Measurements from ENCODE around the gene SMIM13.

SMIM13 gene

GRCh38 chr6:11120271-11121005, 26.8 kb downstream of the SMIM13 start:
- DNase-seq: no peak
- peaks cover 40% of the 10 kb centered on the region for H3K36me3 ChIP-seq
- TF ChIP-seq CTCF (IDR thresholded peaks at IDR 0.05; ENCODE audit: low read depth, low read length): no peak
- H3K27ac ChIP-seq: no peak overlapping the region
- H3K4me3 ChIP-seq (ENCODE audit: low read depth, low read length): no peak overlapping the region
- H3K27me3 ChIP-seq (ENCODE audit: insufficient read depth, low read depth, severe bottlenecking): no peaks in the 10 kb centered on the region
- no peaks in the 10 kb centered on the region for H3K9me3 ChIP-seq (ENCODE audit: severe bottlenecking)

- no peak overlapping the region for H3K27ac ChIP-seq
- peaks cover 53% of the 10 kb centered on the region for H3K36me3 ChIP-seq
- no peak for DNase-seq
- H3K4me3 ChIP-seq (ENCODE audit: low read depth, low read length): no peak overlapping the region
- no peak for TF ChIP-seq CTCF (IDR thresholded peaks at IDR 0.05; ENCODE audit: low read depth, low read length)
- H3K9me3 ChIP-seq (ENCODE audit: severe bottlenecking): no peaks in the 10 kb centered on the region
- no peaks in the 10 kb centered on the region for H3K27me3 ChIP-seq (ENCODE audit: insufficient read depth, low read depth, severe bottlenecking)
Observed at GRCh38 chr6:11121851-11122250, 28.2 kb downstream of the SMIM13 start.

GRCh38 chr6:11122380-11122779, 28.7 kb downstream of the SMIM13 start:
- H3K27ac ChIP-seq: no peak overlapping the region
- no peaks in the 10 kb centered on the region for H3K27me3 ChIP-seq (ENCODE audit: insufficient read depth, low read depth, severe bottlenecking)
- H3K9me3 ChIP-seq (ENCODE audit: severe bottlenecking): no peaks in the 10 kb centered on the region
- peaks cover 58% of the 10 kb centered on the region for H3K36me3 ChIP-seq
- H3K4me3 ChIP-seq (ENCODE audit: low read depth, low read length): no peak overlapping the region
- TF ChIP-seq CTCF (IDR thresholded peaks at IDR 0.05; ENCODE audit: low read depth, low read length): no peak
- DNase-seq: no peak

GRCh38 chr6:11123978-11124377, 30.3 kb downstream of the SMIM13 start:
- Histone ChIP-seq H3K36me3 (peaks cover 52% of the 10 kb centered on the region), H3K27me3 (ENCODE audit: insufficient read depth, low read depth, severe bottlenecking) (no peaks in the 10 kb centered on the region), H3K27ac (no peak overlapping the region), H3K4me3 (ENCODE audit: low read depth, low read length) (no peak overlapping the region), H3K9me3 (ENCODE audit: severe bottlenecking) (no peaks in the 10 kb centered on the region)
- no peak for TF ChIP-seq CTCF (IDR thresholded peaks at IDR 0.05; ENCODE audit: low read depth, low read length)
- DNase-seq: no peak

GRCh38 chr6:11126876-11127275, 33.2 kb downstream of the SMIM13 start:
- Histone ChIP-seq H3K27ac (no peak overlapping the region), H3K27me3 (ENCODE audit: insufficient read depth, low read depth, severe bottlenecking) (no peaks in the 10 kb centered on the region), H3K9me3 (ENCODE audit: severe bottlenecking) (no peaks in the 10 kb centered on the region), H3K36me3 (peaks cover 31% of the 10 kb centered on the region), H3K4me3 (ENCODE audit: low read depth, low read length) (no peak overlapping the region)
- TF ChIP-seq CTCF (IDR thresholded peaks at IDR 0.05; ENCODE audit: low read depth, low read length): no peak
- DNase-seq: no peak

- Histone ChIP-seq H3K4me3 (ENCODE audit: low read depth, low read length) (no peak overlapping the region), H3K9me3 (ENCODE audit: severe bottlenecking) (no peaks in the 10 kb centered on the region), H3K36me3 (peaks cover 28% of the 10 kb centered on the region), H3K27me3 (ENCODE audit: insufficient read depth, low read depth, severe bottlenecking) (no peaks in the 10 kb centered on the region), H3K27ac (no peak overlapping the region)
- no peak for DNase-seq
- no peak for TF ChIP-seq CTCF (IDR thresholded peaks at IDR 0.05; ENCODE audit: low read depth, low read length)
Observed at GRCh38 chr6:11128608-11129007, 35.0 kb downstream of the SMIM13 start.
